ENCODE data around the gene PCDHA1.

PCDHA1 gene

DNA sequence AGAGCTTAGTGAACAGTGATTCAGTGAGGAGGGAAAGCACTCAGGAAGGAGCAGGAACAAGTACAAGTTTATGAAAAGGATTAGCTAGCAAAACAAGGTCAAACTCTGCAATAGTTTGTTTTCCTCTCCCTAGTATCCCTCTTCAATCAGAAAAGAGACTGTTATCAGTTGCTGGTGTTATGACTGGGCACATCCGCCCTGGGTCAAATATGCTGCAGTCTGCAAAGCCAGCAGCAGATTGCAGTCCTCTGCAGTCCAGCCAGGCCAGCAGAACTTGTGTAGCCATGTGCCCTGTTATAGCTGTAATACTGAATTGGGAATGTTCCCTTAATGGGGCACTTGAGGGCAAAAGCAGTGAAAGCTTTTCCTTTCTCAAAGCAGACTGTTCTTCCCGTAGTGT lies 192.3 kb downstream of the PCDHA1 start:
- no peak for FAIRE-seq
- no peak for DNase-seq (ENCODE audit: insufficient read length, low spot score)
- TF ChIP-seq, protein P1, sequence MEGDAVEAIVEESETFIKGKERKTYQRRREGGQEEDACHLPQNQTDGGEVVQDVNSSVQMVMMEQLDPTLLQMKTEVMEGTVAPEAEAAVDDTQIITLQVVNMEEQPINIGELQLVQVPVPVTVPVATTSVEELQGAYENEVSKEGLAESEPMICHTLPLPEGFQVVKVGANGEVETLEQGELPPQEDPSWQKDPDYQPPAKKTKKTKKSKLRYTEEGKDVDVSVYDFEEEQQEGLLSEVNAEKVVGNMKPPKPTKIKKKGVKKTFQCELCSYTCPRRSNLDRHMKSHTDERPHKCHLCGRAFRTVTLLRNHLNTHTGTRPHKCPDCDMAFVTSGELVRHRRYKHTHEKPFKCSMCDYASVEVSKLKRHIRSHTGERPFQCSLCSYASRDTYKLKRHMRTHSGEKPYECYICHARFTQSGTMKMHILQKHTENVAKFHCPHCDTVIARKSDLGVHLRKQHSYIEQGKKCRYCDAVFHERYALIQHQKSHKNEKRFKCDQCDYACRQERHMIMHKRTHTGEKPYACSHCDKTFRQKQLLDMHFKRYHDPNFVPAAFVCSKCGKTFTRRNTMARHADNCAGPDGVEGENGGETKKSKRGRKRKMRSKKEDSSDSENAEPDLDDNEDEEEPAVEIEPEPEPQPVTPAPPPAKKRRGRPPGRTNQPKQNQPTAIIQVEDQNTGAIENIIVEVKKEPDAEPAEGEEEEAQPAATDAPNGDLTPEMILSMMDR (IDR thresholded peaks at IDR 0.05; ENCODE audit: insufficient read depth, missing control alignments), result no peak

DNA sequence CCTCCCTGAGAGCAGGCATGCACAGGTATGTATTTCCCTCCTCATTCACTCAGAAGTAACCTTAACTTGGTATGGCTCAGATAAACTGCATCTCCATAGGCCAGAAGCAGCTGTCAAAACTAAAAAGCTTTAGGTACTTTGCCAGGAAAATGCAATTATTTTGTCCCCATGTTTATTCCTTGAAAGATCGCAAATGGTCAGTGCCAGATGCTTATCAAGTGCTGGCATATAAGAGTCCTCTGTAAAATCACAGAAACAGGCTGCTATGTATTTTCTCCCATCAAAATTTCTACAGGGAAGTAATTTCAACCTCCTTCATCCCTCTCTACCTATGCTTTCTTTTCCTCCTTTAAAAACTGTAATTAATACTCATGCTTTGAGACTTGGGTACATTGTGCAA lies 193.0 kb downstream of the PCDHA1 start:
- DNase-seq (ENCODE audit: insufficient read length, low spot score) (no peak), FAIRE-seq (peak; percentile 84)
- TF ChIP-seq, protein P1 (IDR thresholded peaks at IDR 0.05; ENCODE audit: insufficient read depth, missing control alignments), result no peak

DNA sequence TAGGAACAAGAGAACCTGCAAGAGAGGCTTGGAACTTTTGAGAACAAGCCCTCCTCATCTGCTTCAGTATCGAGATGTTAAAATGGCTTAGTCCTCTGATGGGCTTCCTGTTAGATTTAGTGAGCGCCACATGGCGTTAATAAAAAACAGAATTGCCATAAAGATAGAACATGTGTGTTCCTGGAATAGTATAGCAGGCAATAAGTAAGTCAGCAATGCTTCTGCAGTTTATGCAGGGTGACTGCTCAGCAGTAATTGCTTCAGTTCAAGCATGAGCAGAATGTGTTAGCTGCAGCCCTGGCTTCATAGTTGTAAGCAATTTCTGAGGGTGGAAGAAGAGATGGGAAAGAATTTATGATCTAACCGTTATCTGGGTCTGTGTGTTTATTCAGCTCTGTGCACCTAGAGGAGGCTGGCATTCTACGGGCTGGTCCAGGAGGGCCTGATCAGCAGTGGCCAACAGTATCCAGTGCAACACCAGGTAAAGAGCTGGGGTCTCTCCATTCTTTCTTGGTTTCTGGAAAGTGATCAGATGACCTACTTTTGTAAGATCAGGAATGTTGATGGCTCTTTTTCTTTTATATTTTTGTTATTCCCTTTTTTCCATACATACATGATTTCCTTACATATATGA lies 196.3 kb downstream of the PCDHA1 start:
- TF ChIP-seq, protein P1 (IDR thresholded peaks at IDR 0.05; ENCODE audit: insufficient read depth, missing control alignments), result no peak
- no peak for DNase-seq (ENCODE audit: insufficient read length, low spot score)
- no peak for FAIRE-seq

DNA sequence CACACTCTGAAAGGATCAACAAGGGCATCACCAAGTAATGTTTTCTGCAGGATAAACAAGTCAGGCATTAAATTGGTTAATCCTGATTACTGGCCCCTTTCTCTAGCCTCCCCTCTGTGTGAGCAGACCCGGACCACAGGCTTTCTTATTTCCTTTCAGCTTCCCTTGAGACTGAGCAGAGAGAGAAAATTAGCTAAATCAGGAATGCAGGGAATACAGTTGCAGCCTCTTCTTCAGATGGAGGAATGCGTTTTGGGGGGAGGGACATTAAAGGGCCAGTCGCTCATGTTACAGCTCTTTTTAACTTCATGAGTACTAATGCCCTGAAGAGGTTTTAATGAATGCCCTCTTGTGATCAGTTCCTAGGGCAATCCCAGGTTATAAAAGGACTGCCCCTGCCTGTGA lies 200.2 kb downstream of the PCDHA1 start:
- DNase-seq (ENCODE audit: insufficient read length, low spot score) (no peak), FAIRE-seq (peak; percentile 41)
- TF ChIP-seq, protein P1 (IDR thresholded peaks at IDR 0.05; ENCODE audit: insufficient read depth, missing control alignments), result no peak

DNA sequence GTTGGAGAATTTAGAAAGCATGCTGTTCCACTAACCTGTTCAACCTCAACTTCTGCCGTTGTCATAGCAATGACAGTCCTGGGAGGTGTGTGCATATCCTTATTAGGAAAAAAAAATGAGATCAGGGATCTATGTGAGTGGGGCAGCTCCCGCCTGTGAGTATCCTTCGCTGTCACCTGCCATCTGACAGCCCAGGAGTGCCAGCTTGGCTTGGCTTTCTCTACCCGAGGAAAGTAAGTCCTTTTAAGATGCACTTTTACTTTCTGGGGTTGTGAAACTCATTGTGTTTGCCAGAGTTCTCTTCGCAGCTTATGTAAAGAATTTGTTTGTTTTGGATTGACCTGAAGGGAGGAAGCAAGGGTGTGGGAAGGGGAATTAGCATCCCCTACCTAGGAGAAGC lies 202.2 kb downstream of the PCDHA1 start:
- TF ChIP-seq, protein P1 (IDR thresholded peaks at IDR 0.05; ENCODE audit: insufficient read depth, missing control alignments), result no peak

DNA sequence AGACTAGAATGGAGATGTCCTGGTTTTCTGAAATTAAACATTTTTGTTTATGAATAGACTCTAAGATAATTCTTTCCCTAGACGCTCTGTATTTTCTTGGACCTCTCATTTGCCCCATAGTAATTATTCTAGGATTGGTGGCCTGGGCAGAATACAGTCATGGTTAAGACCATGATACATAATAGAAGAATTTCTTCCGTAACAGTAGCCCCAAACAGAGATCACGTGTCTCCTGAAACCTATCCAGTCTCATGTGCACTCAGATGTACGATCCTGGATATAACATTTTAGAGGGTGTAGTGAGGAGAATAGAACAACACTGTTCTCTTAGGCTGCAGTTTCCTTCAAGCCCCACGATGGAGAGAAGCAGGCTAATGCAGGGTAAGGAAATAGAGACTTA lies 202.7 kb downstream of the PCDHA1 start:
- TF ChIP-seq, protein P1 (IDR thresholded peaks at IDR 0.05; ENCODE audit: insufficient read depth, missing control alignments), result no peak
- FAIRE-seq, result no peak

More for the DNA sequence above, 202.2 kb downstream of the PCDHA1 start:
- FAIRE-seq (no peak), DNase-seq (ENCODE audit: insufficient read length, low spot score) (no peak)

DNA sequence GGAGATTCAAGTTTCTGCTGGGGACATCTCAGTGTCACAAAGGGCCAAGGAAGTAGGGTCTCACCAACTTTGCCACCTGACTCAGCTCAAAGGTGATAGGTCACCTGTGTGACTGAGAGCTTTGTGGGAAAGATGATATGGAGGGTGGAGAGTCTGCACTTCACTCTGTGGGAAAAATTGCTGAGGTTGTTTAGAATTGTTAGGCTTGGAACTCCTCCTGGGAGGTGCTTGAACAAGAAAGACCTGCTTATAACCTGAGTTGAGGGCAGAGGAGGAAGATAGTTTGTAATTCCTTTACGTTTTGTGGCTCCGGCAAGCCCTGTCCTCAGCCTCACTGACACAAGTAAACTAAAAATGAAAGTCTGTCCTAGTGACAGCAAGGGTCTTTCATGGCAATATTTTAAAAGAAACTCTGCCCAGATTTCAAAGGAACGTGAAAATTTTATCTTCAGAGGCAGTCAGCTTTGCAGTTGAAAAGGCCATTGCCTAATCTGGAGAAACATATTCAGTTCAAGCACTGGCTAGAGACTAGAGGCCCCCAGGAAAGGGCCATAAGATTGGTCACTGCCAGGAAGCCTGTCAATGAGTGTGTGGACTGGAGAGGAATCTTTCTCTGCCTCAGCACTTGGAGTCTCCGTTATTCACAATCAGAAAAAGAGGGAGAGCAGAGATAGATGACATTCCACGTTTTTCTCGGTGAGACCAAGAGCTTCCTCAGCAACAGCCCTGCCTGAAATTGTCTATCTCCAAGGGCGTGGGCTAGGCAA lies 203.5 kb downstream of the PCDHA1 start:
- DNase-seq (ENCODE audit: insufficient read length, low spot score) (no peak), FAIRE-seq (no peak)
- TF ChIP-seq, protein P1 (IDR thresholded peaks at IDR 0.05; ENCODE audit: insufficient read depth, missing control alignments), result no peak

More for the DNA sequence above, 202.7 kb downstream of the PCDHA1 start:
- no peak for DNase-seq (ENCODE audit: insufficient read length, low spot score)

Data from D721Med (cell line).